ENCODE measurements around the gene RPL29.

The RPL29 gene

DNA sequence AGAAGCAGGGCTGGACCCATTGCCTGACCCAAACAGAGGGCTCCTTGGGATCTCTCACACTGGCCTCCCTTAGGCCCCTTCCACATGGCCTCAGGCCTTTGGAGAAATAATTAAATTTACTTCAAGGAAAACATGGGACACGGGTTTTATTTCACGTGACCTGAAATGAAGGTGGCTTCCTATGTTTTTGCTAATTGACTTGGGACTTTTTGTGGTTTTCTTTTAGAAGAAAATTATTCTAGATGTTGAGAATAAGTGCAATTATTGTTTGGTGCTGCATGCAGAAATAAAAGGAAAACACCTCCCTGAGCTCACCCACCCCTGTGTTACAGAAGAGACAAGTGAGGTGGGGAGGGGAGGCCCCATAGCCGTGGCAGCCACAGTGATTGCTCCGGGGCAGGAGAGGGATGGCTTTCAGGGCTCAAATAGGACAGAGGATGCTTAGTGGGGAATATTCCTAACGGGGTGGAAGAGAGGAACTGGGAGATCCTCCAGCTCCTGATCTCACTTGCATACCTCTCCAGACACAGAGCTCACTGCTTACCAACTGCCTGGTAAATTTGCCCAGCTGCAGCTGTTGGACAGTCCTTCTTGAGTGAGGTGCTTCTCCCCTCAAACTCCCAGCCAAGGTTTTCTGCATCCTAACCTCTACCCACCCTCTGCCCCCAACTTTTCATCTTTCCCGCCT lies 29.2 kb upstream of the RPL29 start:
- no peak for TF ChIP-seq FOXM1 (IDR thresholded peaks at IDR 0.05; ENCODE audit: borderline replicate concordance)
- no peak for TF ChIP-seq SP1 (IDR thresholded peaks at IDR 0.05)
- TF ChIP-seq, protein P1, sequence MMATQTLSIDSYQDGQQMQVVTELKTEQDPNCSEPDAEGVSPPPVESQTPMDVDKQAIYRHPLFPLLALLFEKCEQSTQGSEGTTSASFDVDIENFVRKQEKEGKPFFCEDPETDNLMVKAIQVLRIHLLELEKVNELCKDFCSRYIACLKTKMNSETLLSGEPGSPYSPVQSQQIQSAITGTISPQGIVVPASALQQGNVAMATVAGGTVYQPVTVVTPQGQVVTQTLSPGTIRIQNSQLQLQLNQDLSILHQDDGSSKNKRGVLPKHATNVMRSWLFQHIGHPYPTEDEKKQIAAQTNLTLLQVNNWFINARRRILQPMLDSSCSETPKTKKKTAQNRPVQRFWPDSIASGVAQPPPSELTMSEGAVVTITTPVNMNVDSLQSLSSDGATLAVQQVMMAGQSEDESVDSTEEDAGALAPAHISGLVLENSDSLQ (IDR thresholded peaks at IDR 0.05), result no peak
- no peak for TF ChIP-seq HDGF (IDR thresholded peaks at IDR 0.05; ENCODE audit: borderline replicate concordance)
- no peak for TF ChIP-seq ELF4 (IDR thresholded peaks at IDR 0.05)
- no peak for TF ChIP-seq NFRKB (IDR thresholded peaks at IDR 0.05)
- TF ChIP-seq ARNT (IDR thresholded peaks at IDR 0.05), result no peak
- TF ChIP-seq SUZ12 (IDR thresholded peaks at IDR 0.05), result no peak
- TF ChIP-seq FOXA1 (IDR thresholded peaks at IDR 0.05), result no peak
- no peak for TF ChIP-seq FOXK2 (IDR thresholded peaks at IDR 0.05)
- TF ChIP-seq CTBP1 (IDR thresholded peaks at IDR 0.05; ENCODE audit: borderline replicate concordance), result no peak
- TF ChIP-seq ZNF384 (IDR thresholded peaks at IDR 0.05), result no peak
- TF ChIP-seq BHLHE40 (IDR thresholded peaks at IDR 0.05; ENCODE audit: borderline replicate concordance), result no peak
- TF ChIP-seq L3MBTL2 (conservative IDR thresholded peaks at IDR 0.05), result no peak
- TF ChIP-seq LEF1 (IDR thresholded peaks at IDR 0.05; ENCODE audit: borderline replicate concordance), result no peak
- no peak for TF ChIP-seq TARDBP (IDR thresholded peaks at IDR 0.05)
- ChIA-PET POLR2A (no interaction called here), CTCF (interaction anchor here (0.7 kb wide), 1 partner anchor 117 kb away, joined by 3 read pairs; no protein-coding TSS in a partner anchor)
- no peak for DNase-seq (ENCODE audit: extremely low spot score)

DNA sequence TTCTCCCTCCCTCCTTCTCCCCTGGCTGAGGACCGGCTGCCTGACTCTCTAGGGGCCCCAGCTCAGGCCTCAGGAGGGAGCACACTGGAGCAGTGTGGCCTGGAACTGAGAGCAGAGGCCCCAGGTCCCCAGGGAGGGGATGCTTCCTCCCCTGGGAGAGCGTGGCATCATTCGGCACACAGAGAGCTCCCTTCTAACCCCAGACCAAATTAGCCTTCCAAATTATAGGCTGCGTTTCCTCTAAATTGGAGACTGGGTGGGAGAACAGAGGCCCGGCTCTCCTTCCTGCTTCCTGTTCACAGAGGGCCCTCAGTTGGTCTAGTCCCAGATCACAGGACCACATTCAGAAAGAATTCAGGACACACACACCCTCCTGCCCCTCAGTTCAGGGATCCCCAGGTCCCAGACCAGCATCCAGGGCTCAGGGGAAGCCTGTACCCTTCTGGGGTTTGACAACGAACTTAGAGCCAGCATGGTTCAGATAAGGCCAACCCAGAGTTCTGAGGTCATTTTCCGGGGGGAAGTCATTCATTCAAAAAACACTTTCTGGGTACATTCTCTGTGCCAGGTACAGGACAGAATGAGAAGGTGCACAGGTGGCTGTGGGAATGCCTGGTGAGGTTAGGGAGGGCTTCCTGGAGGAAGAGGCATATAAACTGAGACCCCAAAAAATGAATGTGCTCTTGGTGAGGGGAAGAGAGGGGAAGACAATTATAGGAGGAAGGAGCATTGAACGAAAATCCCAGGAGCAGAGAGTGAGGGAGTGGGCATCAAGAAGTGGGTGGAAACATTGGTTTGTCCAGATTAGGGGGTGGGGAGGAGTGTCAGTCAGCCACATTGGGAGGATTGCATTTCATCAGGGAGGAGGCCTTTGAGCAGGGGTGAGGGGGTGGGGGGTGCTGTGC lies 28.4 kb upstream of the RPL29 start:
- TF ChIP-seq HDGF (IDR thresholded peaks at IDR 0.05; ENCODE audit: borderline replicate concordance) (no peak), CTBP1 (IDR thresholded peaks at IDR 0.05; ENCODE audit: borderline replicate concordance) (no peak), L3MBTL2 (conservative IDR thresholded peaks at IDR 0.05) (no peak), FOXM1 (IDR thresholded peaks at IDR 0.05; ENCODE audit: borderline replicate concordance) (no peak), TARDBP (IDR thresholded peaks at IDR 0.05) (no peak), LEF1 (IDR thresholded peaks at IDR 0.05; ENCODE audit: borderline replicate concordance) (no peak), ZNF384 (IDR thresholded peaks at IDR 0.05) (no peak), BHLHE40 (IDR thresholded peaks at IDR 0.05; ENCODE audit: borderline replicate concordance) (no peak), SP1 (IDR thresholded peaks at IDR 0.05) (no peak), ELF4 (IDR thresholded peaks at IDR 0.05) (no peak), FOXK2 (IDR thresholded peaks at IDR 0.05) (no peak), SUZ12 (IDR thresholded peaks at IDR 0.05) (no peak), ARNT (IDR thresholded peaks at IDR 0.05) (no peak)
- TF ChIP-seq, protein P1 (IDR thresholded peaks at IDR 0.05), result no peak

DNA sequence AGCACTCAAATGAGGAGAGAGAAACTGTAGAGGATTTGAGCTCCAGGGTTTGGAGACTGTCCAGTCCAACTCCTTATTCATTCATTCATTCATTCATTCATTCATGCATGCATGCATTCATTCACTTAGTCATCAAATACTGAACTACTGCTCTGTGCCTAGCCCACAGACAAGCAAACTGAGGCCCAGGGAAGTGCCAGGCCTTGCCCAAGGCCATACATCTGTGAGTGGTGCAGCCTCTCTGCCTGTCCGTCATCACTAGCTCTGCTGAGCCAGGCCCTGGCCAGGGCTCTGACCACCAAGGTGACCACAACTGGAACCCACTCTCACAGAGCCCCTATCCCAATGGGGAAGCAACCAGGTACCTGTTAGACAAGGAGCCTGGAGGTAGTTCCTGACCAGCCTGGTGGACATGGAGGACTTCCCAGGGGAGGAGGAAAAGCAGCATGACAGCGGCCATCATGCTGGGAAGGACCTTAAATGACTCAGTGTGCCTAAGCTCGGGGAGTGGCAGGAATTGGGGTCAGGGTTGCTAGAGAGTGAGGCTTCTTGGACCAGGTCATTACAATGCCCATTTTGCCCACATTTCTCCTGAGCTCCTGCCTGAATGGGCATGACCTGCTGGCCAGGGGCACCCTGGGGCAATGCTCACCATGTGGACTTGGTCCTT lies 27.5 kb upstream of the RPL29 start:
- TF ChIP-seq CTBP1 (IDR thresholded peaks at IDR 0.05; ENCODE audit: borderline replicate concordance) (no peak), TARDBP (IDR thresholded peaks at IDR 0.05) (no peak), SP1 (IDR thresholded peaks at IDR 0.05) (no peak), BHLHE40 (IDR thresholded peaks at IDR 0.05; ENCODE audit: borderline replicate concordance) (no peak), ARNT (IDR thresholded peaks at IDR 0.05) (no peak), HDGF (IDR thresholded peaks at IDR 0.05; ENCODE audit: borderline replicate concordance) (no peak), FOXM1 (IDR thresholded peaks at IDR 0.05; ENCODE audit: borderline replicate concordance) (no peak), FOXA1 (IDR thresholded peaks at IDR 0.05) (no peak), ZNF384 (IDR thresholded peaks at IDR 0.05) (no peak), SUZ12 (IDR thresholded peaks at IDR 0.05) (no peak), L3MBTL2 (conservative IDR thresholded peaks at IDR 0.05) (no peak), LEF1 (IDR thresholded peaks at IDR 0.05; ENCODE audit: borderline replicate concordance) (no peak), ELF4 (IDR thresholded peaks at IDR 0.05) (no peak), FOXK2 (IDR thresholded peaks at IDR 0.05) (no peak), NFRKB (IDR thresholded peaks at IDR 0.05) (no peak)
- TF ChIP-seq, protein P1 (IDR thresholded peaks at IDR 0.05), result no peak
- POLR2A ChIA-PET, result interaction anchor here (1.0 to 1.3 kb wide), 2 partner anchors 9 to 33 kb away, joined by 3 to 4 read pairs; partner anchors contain the start of gene DUSP7
- DNase-seq (ENCODE audit: extremely low spot score), result no peak
- CTCF ChIA-PET, result no interaction called here

More for the DNA sequence above, 28.4 kb upstream of the RPL29 start:
- ChIA-PET CTCF (no interaction called here), POLR2A (interaction anchor here (1.3 kb wide), 1 partner anchor 32 kb away, joined by 4 read pairs; the partner anchor contains the start of gene DUSP7)
- DNase-seq (ENCODE audit: extremely low spot score), result no peak

DNA sequence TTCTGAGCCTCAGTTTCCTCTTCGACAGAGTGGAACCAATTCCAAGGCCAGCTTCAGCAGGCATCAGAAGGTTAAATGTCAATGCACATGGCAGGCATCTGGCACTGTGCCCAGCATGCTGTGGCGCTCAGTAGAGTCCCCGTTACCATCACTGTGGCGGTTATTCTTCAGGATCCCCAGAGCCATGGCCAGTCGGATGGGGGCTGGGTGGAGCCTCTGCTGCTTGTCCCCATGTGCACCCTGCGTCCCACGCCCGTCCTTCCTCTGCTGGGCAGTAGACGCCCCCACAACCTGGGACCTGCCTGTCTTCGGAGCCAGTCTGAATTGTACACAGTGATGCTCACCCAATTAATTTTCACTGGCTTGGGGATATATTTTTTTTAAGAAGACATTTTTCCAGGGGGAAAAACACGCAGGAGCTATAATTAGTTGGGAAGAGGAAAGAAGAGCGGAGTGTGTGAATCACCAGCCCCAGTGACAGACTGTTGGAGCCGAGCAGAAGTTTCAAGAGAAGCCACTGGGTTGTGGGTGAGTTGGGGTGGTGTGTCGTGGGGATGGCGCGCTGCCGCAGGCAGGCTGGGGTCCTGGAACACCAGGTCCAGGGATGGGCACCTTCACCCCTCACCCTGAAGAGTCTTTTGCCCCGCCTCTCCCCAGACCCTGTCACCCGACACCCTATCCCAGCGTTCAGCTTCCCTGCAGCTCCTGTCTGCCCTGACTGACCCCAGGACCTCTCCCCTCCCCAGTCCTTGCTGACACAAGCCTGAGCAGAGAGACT lies 26.8 kb upstream of the RPL29 start:
- no peak for TF ChIP-seq NFRKB (IDR thresholded peaks at IDR 0.05)
- TF ChIP-seq SUZ12 (IDR thresholded peaks at IDR 0.05), result no peak
- TF ChIP-seq CTBP1 (IDR thresholded peaks at IDR 0.05; ENCODE audit: borderline replicate concordance), result no peak
- TF ChIP-seq FOXA1 (IDR thresholded peaks at IDR 0.05), result no peak
- TF ChIP-seq, protein P1 (IDR thresholded peaks at IDR 0.05), result no peak
- TF ChIP-seq TARDBP (IDR thresholded peaks at IDR 0.05), result no peak
- no peak for TF ChIP-seq HDGF (IDR thresholded peaks at IDR 0.05; ENCODE audit: borderline replicate concordance)
- TF ChIP-seq LEF1 (IDR thresholded peaks at IDR 0.05; ENCODE audit: borderline replicate concordance), result no peak
- TF ChIP-seq SP1 (IDR thresholded peaks at IDR 0.05), result no peak
- no peak for TF ChIP-seq L3MBTL2 (conservative IDR thresholded peaks at IDR 0.05)
- no peak for TF ChIP-seq ELF4 (IDR thresholded peaks at IDR 0.05)
- TF ChIP-seq ZNF384 (IDR thresholded peaks at IDR 0.05), result no peak
- no peak for TF ChIP-seq ARNT (IDR thresholded peaks at IDR 0.05)
- no peak for TF ChIP-seq FOXM1 (IDR thresholded peaks at IDR 0.05; ENCODE audit: borderline replicate concordance)
- no peak for TF ChIP-seq FOXK2 (IDR thresholded peaks at IDR 0.05)
- no peak for TF ChIP-seq BHLHE40 (IDR thresholded peaks at IDR 0.05; ENCODE audit: borderline replicate concordance)
- CTCF ChIA-PET, result interaction anchor here (1.2 to 1.8 kb wide), 2 partner anchors 9 to 18 kb away, joined by 4 to 5 read pairs; no protein-coding TSS in a partner anchor
- DNase-seq (ENCODE audit: extremely low spot score), result no peak
- POLR2A ChIA-PET, result interaction anchor here (1.0 to 1.3 kb wide), 2 partner anchors 8 to 33 kb away, joined by 3 to 4 read pairs; partner anchors contain the start of gene DUSP7
